ENCODE results near the gene PDE2A.

PDE2A gene

DNA sequence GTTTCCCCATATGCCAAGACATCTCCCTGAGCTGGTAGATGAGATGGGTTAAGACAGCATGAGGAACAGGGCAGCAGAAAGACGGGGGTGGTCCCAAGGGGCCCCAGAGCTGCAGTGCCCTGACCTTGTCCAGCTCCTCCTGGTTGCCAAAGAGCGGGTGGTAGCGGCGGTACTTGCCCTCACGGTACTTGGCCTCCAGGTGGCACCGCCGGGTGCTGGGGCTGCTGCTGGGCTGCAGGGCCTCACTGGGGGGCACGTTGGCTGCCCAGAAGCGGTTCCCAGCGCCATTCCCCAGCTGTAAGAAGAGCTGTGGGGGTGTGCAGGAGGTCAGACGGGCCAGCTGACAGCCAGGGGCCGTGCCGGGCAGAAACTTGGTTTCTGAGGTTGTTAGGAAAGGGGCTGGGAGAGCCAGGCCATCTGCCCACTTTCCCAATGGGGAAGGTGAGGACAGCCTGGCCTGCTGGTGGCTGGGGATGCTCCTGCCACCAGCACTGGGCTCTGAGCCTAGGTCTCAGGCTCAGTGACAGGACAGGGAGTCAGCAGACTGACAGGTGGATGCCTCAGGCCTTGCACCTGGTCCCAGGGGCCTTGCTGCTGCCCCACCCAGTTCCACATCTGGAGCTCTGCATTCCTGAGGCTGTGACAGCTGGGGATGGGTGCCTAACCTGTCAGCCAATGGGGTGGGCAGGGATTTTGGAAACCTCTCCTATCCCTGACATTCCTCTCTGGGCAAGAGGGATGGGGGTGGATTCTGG lies 30.0 kb upstream of the PDE2A start:
- DNase-seq (ENCODE audit: low read depth), result no peak

DNA sequence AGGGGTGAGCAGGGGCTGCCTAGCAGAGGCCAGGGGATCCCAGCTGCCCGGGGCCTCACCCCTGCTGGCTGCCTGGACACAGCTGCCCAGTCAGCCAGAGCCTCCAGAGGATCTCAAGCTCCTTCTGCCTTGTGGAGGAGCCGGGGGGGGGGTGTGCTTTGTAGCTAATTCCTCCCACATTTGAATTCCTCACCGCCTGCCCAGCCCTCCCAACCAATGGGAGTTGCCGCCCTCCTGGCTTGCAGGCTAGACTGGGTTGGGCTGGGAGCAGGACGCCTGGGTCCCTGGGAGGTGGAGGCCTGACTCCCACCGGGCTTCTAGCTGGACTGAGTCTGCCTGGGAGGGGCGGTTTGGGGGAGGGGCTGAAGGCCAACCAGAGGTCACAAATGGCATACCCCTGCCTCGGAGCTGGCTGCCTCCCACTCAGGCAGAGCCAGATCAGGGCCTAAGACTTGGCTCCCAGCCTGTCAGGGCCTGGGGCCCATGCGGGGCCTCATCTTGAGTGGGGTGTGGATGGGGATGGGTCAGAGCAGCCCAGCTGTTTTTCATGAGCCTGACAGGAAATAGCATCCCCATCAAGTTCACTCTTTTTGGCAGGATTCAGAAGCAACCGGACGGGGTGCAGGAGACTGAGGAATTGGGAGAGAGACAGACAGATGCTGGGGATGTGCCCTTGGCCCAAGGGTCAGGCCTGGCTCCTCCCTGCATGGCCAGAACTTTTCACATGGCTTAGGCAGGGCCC lies 29.2 kb upstream of the PDE2A start:
- no peak for DNase-seq (ENCODE audit: low read depth)

DNA sequence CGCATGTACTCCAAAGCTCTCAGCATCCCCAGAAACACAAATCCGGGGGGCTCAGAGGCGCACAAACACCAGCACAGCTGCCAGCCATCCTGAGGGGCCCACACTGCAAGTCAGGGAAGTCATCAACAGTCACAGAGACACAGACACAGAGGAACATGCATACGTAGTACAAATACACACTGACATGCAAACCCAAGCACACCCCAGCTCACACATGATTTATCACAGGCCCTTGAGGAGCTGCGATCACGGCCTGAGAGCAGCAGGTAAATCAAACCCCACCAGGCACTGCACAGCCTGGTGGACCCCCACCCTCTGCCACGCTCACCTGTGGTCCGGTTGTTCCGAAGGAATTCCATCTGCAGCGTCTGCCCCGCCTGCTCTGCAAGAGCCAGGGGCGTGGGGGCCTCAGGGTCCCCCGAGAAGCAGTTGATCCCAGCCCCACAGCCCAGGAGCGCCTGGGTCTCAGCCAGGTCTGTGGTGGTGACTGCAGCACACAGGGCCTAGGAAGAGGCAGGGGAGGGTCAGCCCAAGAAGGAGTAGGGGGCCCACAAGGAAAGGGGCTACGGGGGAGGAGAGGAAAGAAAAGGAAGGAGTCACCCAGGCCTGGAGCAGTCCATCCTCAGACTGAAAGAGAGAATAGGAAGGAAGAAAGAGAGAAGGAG lies 28.5 kb upstream of the PDE2A start:
- DNase-seq (ENCODE audit: low read depth), result no peak

DNA sequence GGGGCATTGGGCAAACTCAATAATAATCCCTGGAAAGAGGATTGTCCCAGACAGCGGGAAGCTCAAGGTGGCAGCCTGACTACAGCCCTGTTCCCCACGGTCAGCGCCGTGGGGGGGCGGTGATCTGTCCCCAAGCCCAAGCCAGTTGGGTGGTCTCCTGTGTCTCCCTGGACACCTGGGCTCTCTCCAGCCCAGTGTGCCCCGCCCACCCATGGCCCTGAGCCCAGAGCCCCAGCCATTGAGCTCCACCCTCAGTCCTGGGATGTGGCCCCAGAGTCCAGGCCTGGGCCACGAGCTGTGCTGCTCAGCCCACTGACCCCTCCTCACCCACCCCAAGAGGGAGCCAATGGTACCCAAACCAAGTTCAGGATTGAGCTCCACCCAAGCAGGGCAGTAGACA lies 27.9 kb upstream of the PDE2A start:
- no peak for DNase-seq (ENCODE audit: low read depth)

DNA sequence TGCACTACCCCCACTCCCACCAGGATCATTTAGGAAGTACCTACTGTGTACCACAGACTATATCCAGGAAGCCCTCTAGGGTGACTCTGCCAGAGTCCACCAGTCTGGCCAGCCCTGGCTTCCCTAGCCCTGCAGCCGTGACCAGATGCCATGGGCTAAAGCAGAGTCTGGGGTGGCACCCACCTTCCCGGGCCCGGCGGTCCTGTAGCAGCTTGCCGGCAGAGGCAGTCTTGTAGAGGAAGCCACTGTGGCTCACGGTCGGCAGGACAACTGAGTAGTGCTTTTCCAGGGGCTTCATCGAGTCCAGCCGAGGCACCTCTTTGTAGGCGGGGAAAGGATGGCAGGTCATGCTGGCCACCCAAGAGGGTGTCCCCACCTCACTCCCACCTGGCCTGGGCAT lies 27.2 kb upstream of the PDE2A start:
- DNase-seq (ENCODE audit: low read depth), result no peak

DNA sequence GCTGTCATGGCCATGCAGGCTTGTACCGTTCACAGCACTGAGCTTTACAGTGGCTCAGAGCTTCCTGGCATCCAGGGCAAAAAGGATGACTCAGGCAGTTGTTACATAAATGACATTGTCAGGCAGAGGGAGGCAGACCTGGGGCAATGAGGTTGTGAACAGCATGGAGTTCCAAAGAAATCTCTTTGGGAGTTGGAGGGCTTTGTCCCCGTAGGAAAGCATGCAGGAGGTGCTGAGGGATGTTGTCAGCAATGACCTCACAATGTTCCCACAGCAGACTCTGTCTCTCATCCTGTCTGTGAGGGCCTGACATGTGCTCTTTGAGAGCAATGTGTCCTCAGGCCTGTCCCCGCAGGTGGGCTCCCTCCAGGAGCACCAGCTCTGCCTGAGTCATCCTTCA lies 25.9 kb upstream of the PDE2A start:
- no peak for DNase-seq (ENCODE audit: low read depth)

DNA sequence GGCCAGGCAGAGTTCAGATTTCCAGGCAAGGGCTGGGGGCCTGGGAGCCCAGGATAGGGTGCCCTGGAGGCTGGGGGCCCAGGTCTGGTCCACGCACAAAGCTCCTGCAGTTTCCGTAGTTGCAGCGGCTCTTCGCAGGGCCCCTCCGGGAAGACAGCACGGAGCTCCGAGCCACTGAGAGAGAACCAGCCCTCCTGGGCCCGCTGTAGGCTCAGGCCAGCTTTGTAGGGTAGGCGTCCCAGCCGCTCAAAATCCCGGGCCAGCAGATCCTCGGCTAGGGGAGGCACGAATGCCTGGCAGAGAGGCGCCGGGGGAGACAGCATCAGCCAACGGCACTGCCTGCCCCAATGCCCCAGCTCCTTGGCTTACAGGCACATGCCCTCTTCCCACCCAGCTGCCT lies 23.6 kb upstream of the PDE2A start:
- DNase-seq (ENCODE audit: low read depth), result no peak

DNA sequence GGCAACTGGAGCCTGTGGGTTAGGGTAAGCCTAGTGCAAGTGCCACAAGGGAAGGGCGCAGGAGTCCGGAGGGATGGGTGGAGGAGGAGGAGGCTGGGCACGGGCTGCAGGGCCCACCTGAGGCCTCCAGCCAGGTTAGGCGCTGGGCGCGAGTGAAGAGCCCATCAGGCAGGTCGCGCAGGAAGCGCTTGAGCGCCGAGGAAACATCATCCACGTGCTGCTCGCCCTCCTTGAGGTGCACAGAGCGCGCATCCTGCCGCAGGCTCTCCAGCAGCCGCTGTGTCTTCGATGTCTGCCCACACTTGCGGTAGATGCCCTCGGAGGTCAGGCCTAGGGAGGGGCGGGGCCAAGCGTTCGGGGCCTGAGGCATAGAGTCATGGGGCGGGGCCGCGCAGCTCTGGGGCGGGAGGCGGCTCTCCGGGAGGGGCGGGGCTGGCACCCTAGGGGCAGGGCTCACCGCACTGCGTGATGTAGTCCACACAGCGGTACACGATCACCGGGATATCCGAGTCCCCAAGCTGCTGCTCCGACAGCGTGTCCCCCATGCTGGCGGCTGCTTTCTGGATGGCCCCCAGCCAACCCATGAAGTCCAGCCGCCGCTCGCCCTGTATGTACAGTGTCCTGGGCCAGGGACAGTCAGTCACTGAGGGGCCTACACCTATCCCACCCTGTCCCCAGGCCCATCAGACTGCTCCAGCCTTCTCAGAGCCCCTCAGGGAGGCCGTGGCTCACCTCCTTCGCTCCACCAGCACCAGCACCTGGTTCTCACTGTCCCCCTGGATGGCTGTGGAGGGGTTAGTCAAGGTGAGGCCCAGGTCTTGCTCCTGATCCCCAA lies 22.9 kb upstream of the PDE2A start:
- no peak for DNase-seq (ENCODE audit: low read depth)

DNA sequence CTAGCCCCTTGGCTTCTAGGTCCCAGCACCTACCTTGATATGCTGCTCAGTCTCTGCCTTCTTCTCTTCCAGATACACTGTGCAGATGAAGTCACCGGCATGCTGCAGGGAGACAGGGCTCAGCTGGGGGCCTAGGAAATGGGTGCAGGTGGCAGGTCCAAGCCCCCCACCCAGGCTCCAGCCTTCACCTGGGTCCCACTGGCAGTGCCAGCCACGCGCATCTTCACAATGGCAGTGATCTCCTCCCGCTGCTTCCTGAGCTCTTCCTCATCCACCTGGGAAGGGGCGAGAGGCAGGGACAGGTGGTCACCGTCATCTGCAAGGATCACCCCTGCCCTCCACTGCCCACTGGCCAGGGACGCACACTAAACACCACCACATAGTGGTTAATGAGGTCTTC lies 21.1 kb upstream of the PDE2A start:
- no peak for DNase-seq (ENCODE audit: low read depth)

DNA sequence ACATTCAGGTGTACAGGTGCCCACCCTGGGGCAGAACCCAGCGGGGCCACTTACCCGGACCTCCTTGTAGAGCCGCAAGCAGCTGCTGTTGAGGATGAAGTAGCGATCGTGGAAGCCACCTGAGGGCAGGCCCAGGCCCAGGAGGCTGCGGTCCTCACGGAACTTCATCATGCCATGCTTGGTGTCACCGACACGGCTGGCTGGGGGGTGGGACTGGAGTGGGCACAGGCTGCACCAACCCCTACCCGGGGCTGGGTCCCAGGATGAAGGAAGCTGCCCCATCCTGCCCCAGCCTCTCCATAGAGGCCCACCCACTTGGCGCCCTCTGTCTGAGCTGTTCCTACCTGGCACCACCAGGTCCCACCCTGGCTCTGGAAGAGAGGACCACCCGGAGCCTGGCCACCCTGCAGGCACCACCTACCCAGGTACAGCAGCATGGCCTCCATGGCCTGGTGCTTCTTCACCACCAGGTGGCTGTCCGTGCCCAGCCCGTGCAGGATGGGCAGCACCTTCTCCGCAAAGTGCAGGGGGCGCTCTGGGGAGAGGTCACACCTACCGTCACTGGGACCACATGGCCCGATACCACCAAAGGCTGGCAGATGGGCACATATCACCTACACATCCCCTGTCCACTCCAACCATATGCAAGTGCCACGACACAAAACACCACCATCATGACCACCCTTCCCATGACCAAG lies 19.2 kb upstream of the PDE2A start:
- DNase-seq (ENCODE audit: low read depth), result no peak

DNA sequence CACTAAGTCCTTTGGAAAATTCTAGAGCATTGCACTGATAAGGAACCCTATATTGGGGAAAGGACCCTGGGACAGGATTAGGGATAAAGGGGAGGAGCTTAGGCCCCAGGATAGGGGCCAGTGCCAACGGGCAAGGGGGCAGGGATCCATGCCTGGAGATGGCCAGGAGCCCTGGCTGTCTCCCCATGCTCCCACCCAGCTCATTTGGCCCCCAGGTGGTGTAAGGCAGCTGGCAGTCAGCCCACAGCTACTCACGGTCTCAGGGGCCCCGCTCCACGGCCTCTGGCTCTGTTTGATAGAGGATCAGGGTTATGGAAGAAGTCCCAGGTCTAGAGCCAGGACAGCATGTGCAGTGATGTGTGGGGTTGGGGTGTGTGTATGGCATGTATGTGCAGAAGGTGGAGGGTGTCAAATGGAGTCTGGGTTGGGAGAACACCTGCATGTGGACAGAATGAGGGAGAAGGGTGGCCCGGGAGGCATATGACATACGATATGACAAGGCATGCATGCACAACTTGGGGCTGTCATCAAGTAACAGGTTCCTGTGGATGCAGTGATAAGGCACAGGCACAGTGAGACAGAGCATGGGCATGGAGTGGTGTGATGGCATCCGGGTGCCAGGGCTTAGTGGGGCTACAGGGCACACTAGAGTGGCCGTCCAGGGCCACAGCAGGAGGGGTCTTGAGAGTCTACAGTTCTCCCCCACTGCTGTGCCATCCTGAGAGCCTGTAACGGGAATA lies 18.4 kb upstream of the PDE2A start:
- no peak for DNase-seq (ENCODE audit: low read depth)

DNA sequence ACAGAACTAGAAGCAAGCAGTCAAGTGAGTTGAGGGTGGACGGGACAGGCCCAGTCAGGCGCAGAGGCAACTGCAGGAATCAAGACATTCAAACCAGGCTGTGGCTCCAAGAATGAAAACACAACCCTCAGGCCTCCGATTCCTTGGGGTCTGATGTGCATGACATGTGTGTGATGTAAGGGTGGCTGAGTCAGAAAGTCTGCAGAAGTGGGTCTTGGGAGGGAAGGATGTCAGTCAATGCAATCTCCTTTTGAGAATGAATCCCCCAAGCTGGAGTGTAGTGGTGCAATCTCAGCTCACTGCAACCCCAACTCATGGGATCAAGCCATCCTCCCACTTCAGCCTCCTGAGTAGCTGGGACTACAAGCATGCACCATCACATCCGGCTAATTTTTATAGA lies 15.9 kb upstream of the PDE2A start:
- no peak for DNase-seq (ENCODE audit: low read depth)

DNA sequence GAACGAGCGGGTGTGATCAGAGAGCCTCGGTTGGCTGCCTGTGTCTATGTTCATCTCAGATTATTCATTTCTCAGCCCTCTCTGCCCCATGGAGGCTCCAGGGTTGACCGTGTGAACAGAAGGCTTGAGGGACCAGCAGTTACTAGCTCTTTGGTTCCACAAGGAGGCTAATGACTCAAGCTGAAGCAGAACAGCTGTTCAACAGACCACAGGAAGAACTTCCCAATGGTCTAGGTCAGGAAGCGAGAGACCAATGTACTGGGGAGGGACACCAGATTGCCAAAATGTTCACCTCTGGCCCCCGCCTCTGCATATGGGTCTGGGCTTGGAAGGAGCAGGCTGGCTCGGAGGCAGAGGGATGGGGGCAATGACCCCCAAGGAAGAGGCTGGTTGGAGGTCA lies 14.7 kb upstream of the PDE2A start:
- no peak for DNase-seq (ENCODE audit: low read depth)

DNA sequence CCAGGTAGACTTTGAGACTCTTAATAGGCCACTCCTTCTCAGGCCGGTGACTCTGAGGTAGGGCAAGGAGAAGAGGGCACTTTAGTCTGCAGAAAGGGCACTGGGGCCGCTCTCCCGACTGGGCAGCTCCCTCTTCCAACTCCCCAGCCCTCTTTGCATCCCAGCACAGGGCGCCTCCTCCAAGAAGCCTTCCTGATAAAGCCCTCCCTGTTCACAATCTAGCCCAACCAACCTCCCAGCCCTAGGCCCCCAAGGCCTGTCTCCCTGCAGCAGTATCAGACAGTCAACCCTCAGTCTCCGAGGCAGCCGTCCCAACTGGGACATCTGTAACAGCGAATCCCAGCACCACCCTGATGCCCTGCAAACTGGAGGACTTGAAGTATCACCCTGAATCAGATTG lies 14.3 kb upstream of the PDE2A start:
- DNase-seq (ENCODE audit: low read depth), result no peak

DNA sequence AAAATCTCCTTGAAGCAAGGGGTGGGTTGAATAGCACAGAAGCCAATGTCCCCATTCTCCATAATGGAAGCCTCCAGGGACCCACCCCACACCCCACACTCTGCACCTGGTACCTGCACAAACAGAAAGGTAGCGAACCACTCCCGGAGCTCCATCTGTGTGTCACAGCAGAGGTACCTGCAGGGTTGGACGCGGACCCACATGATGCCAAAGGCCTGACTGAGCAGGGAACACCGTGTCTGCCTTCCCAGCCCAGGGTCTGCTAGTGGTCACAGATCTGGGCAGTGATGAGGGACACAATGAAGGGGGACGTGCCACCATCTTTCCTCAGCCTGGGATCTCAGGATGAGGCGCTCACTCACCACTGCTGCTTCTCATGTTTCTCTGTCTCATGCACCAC lies 13.1 kb upstream of the PDE2A start:
- DNase-seq (ENCODE audit: low read depth), result no peak

DNA sequence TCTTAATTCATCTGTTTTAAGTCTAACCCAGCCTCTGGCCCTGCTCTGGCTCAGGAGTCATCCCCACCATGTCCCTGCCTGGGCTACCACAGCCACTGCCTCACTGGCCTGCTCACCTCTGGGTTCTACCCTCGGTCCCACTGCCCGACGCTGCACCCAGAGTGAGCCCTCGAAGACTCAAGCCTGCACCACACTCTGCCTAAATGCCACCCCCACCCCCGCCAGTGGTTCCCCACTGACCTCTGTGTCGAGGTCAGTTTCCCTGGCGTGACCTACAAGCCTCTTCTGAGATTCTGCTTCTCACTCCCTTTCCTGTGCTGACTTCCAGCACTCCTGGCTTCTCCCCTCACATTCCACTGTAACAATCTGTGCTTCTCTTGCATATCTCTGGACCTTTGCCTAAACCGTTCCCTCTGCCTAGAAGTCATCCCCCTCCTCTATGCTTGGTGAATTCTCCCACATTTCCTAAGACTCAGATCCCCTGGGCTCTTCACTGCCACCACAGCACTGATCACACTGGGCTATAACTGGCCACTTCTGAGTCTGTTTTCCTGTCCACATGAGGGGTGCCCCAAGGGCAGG lies 12.5 kb upstream of the PDE2A start:
- DNase-seq (ENCODE audit: low read depth), result no peak

DNA sequence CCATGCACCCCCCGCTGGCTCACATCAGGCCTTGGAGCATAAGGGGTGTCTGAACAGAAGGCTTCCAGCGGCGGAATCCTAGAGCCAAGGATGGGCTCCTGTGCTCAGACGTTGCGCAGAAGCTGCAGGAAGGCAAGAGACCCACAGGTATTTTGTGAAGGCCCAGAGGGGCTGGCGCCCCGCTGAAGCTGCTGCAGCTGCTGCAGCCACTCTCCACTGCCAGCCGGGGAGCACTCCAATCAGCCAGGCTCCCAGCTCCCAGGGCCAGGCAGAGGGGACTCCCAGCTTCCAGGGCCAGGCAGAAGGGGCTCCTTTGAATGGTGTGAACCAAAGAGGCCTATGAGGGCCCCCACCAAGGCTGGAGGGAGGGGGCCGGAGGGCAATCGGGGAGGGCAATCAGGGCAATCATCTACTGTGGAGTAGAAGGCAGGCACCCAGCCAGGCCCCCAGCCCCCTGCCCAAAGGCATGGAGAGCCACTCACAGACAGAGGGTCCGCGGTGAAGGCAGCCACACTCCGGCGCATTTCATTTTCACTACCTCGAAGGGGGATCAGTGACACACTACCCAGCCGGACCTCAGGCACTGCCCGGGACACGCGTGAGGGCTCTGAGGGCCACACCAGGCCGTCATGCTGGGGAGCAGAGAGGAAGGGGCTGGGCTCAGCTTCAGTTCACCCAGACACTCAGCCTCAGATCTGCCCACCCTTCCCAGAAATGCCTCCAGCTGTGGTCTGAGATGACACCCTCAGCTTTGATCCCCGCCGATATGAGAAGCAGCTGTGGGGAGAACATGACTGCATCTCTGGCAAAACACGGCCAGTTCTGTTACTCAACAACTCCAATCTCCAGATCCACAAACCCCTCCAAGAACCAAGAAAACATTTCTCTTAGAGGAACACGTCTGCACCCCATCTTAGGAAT lies 11.6 kb upstream of the PDE2A start:
- no peak for DNase-seq (ENCODE audit: low read depth)

DNA sequence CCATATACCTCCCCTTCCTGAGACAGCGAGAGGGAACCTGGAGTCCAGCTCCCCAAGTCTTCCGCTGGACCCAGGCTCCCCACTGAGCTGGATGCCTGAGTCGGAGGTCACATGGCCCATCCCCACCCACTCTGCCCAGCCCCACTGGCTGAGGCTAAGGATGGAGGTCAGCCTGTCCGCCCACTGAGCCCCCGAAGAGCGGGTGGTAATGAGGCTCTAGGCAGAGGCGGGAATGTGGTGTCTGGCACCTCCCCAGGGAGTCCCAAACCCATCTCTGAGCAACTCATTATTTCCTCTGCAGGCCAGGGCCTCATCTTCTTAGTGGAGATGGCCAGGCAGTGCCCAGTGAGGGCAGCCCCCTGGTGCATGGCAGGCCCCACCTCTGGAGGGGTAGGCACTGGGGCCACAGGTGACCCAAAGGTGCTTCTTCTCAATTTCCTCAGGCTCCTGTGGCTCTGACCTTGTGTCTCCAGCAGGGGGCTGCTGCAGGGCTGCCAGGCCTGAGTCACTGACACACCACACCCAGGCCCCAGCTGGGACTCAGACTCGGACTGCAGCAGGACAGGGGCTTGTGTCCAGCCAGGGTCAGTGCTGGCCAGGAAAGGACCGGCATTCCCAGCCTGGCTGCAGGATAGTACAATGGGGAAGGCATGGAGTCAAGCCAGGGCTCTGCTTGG lies 10.2 kb upstream of the PDE2A start:
- no peak for DNase-seq (ENCODE audit: low read depth)

DNA sequence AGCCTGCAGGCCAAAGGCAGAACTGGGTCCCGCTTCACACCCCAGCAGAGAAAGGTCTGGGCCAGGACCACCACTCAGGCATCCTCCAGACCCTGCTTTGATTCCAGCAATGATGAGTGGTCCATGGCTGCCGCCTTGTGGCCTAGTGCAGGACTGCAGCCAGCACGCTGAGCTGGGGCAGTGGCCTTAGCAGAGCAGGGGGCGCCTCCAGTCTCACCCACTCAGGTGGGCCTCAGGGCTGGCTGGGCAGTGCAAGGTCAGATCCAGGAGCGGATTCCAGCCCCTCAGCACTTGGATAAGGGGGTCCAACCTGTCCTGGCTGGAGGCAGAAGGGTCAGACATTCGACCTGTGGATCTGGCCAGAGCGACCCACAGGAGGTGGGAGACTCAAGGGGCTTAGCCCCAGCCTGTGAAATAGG lies 9.6 kb upstream of the PDE2A start:
- DNase-seq (ENCODE audit: low read depth), result peak; percentile 32
